H9 (cell line): Measurements from ENCODE around the gene PAQR5. TPM values are rescaled to one million over a fixed set of nuclear protein-coding genes. Genes with fewer than 3 reads are reported as not detected.

Source experiments
- DNase-seq: peaks from one replicate; pipeline ENCODE4 v3.0.0-alpha.2; 2017
- H2AFZ ChIP-seq: one replicate; pipeline ENCODE4 v1.6.1; 2013; ENCODE audit warnings: mild to moderate bottlenecking, low read length, control low read depth, moderate library complexity
- H2AK5ac ChIP-seq: 2 replicates; pipeline ENCODE4 v1.6.1; 2013; ENCODE audit warnings: low read length, control low read depth, mixed read lengths; ENCODE audit not compliant: insufficient read length
- H2BK120ac ChIP-seq: one replicate; pipeline ENCODE4 v1.6.1; 2013; ENCODE audit warnings: low read depth, mild to moderate bottlenecking, low read length, control low read depth, inconsistent platforms; ENCODE audit not compliant: poor library complexity, severe bottlenecking
- H2BK12ac ChIP-seq: 2 replicates; pipeline ENCODE4 v1.6.1; 2013; ENCODE audit warnings: low read length, control low read depth, mixed read lengths, low read depth; ENCODE audit not compliant: insufficient read length
- H2BK15ac ChIP-seq: 2 replicates; pipeline ENCODE4 v1.6.1; 2013; ENCODE audit warnings: low read depth, low read length, control low read depth
- H2BK20ac ChIP-seq: one replicate; pipeline ENCODE4 v1.6.1; 2013; ENCODE audit warnings: low read depth, mild to moderate bottlenecking, low read length, control low read depth, inconsistent platforms; ENCODE audit not compliant: poor library complexity, severe bottlenecking
- H2BK5ac ChIP-seq: 2 replicates; pipeline ENCODE4 v1.6.1; 2013; ENCODE audit warnings: low read length, control low read depth, mixed read lengths; ENCODE audit not compliant: insufficient read length
- H3K14ac ChIP-seq: 2 replicates; pipeline ENCODE4 v1.6.1; 2013; ENCODE audit warnings: low read length, control low read depth; ENCODE audit not compliant: insufficient read depth
- H3K18ac ChIP-seq: 2 replicates; pipeline ENCODE4 v1.6.1; 2013; ENCODE audit warnings: low read depth, mild to moderate bottlenecking, mixed read lengths, low read length, control low read depth; ENCODE audit not compliant: insufficient read length
- H3K23ac ChIP-seq: 2 replicates; pipeline ENCODE4 v1.6.1; 2013; ENCODE audit warnings: low read length, control low read depth, mixed read lengths, low read depth; ENCODE audit not compliant: insufficient read length
- H3K23me2 ChIP-seq: 2 replicates; pipeline ENCODE4 v1.6.1; 2013; ENCODE audit warnings: low read depth, mild to moderate bottlenecking, mixed read lengths, low read length, control low read depth; ENCODE audit not compliant: insufficient read length, poor library complexity, severe bottlenecking
- H3K27ac ChIP-seq: 2 replicates; pipeline ENCODE4 v1.5.1; 2013; ENCODE audit warnings: low read length, control low read depth, mixed read lengths, low read depth; ENCODE audit not compliant: insufficient read length
- H3K27me3 ChIP-seq: 2 replicates; pipeline ENCODE4 v1.6.1; 2013; ENCODE audit warnings: low read length, control low read depth, inconsistent platforms; ENCODE audit not compliant: insufficient read depth
- H3K4ac ChIP-seq: 2 replicates; pipeline ENCODE4 v1.6.1; 2013; ENCODE audit warnings: low read depth, mild to moderate bottlenecking, control low read depth, inconsistent platforms, low read length, moderate library complexity
- H3K4me1 ChIP-seq: 2 replicates; pipeline ENCODE4 v1.6.1; 2013; ENCODE audit warnings: low read length, control low read depth, inconsistent platforms; ENCODE audit not compliant: insufficient read depth
- H3K4me2 ChIP-seq: 2 replicates; pipeline ENCODE4 v1.6.1; 2013; ENCODE audit warnings: low read length, control low read depth, mixed read lengths; ENCODE audit not compliant: insufficient read length, insufficient read depth
- H3K56ac ChIP-seq: 2 replicates; pipeline ENCODE4 v1.6.1; 2013; ENCODE audit warnings: low read depth, mild to moderate bottlenecking, mixed read lengths, low read length, control low read depth; ENCODE audit not compliant: insufficient read length
- H3K79me1 ChIP-seq: 2 replicates; pipeline ENCODE4 v1.6.1; 2013; ENCODE audit warnings: low read depth, mild to moderate bottlenecking, moderate library complexity, low read length, control low read depth, inconsistent platforms; ENCODE audit not compliant: insufficient read depth, poor library complexity, severe bottlenecking
- H3K79me2 ChIP-seq: 2 replicates; pipeline ENCODE4 v1.6.1; 2013; ENCODE audit warnings: low read length, control low read depth, inconsistent platforms; ENCODE audit not compliant: insufficient read depth
- H3K9ac ChIP-seq: 2 replicates; pipeline ENCODE4 v1.6.1; 2013; ENCODE audit warnings: low read length, control low read depth, mixed read lengths; ENCODE audit not compliant: insufficient read length; ENCODE audit errors: extremely low read depth
- H3K9me3 ChIP-seq: one replicate; pipeline ENCODE4 v1.6.1; 2013; ENCODE audit warnings: low read depth, low read length, inconsistent platforms; ENCODE audit not compliant: control insufficient read depth
- H3T11ph ChIP-seq: one replicate; pipeline ENCODE4 v1.6.1; 2013; ENCODE audit warnings: mild to moderate bottlenecking, low read length, control low read depth, inconsistent platforms
- H4K20me1 ChIP-seq: one replicate; pipeline ENCODE4 v1.6.1; 2013; ENCODE audit not compliant: control insufficient read depth, insufficient read length, insufficient read depth
- H4K5ac ChIP-seq: 2 replicates; pipeline ENCODE4 v1.6.1; 2013; ENCODE audit warnings: low read depth, mild to moderate bottlenecking, mixed read lengths, low read length, control low read depth; ENCODE audit not compliant: insufficient read length
- H4K8ac ChIP-seq: replicated peaks from 2 replicates; pipeline ENCODE4 v1.6.1; 2013; ENCODE audit warnings: low read length, control low read depth, mixed read lengths, low read depth; ENCODE audit not compliant: insufficient read length
- H4K91ac ChIP-seq: 2 replicates; pipeline ENCODE4 v1.6.1; 2013; ENCODE audit warnings: low read depth, mild to moderate bottlenecking, moderate library complexity, mixed read lengths, low read length, control low read depth; ENCODE audit not compliant: insufficient read length
- H3K27ac Mint-ChIP-seq, 3 experiments: 2 replicates in 2 of 3; 3 replicates in 1 of 3; pipeline ENCODE4 v1.8.0; 2020 to 2021; ENCODE audit warnings: mixed read lengths in 3 of 3, mild to moderate bottlenecking in 1 of 3, moderate library complexity in 1 of 3
- H3K27me3 Mint-ChIP-seq: 2 replicates; pipeline ENCODE4 v1.8.0; 2021; ENCODE audit warnings: low read depth, mild to moderate bottlenecking, moderate library complexity, mixed read lengths
- H3K36me3 Mint-ChIP-seq, 3 experiments: 2 replicates in 2 of 3; 3 replicates in 1 of 3; pipeline ENCODE4 v1.8.0; 2020 to 2021; ENCODE audit warnings: low read depth in 3 of 3, mixed read lengths in 3 of 3; ENCODE audit not compliant: insufficient read depth in 1 of 3
- H3K4me1 Mint-ChIP-seq, 2 experiments: 2 replicates each; pipeline ENCODE4 v1.8.0; 2020; ENCODE audit warnings: mixed read lengths in 2 of 2
- H3K4me3 Mint-ChIP-seq, 2 experiments: 2 replicates in 1 of 2; 3 replicates in 1 of 2; pipeline ENCODE4 v1.8.0; 2020 to 2021; ENCODE audit warnings: mild to moderate bottlenecking in 2 of 2, mixed read lengths in 2 of 2, moderate library complexity in 1 of 2
- H3K9me3 Mint-ChIP-seq, 2 experiments: 2 replicates in 1 of 2; 3 replicates in 1 of 2; pipeline ENCODE4 v1.8.0; 2020; ENCODE audit warnings: mild to moderate bottlenecking in 2 of 2, mixed read lengths in 2 of 2, moderate library complexity in 1 of 2
- WGBS: extraction: QIAGEN DNeasy Blood & Tissue Kit; methylation state at CpG from one replicate; pipeline ENCODE4 v1.1.7; 2013; ENCODE audit warnings: missing lambda C conversion rate, low lambda C conversion rate, mixed read lengths; ENCODE audit not compliant: insufficient read length; ENCODE audit errors: extremely low coverage; 5-methylcytosine and 5-hydroxymethylcytosine counted together
- total RNA-seq: library from RNA; stranded (reverse); gene quantifications from 2 replicates; pipeline ENCODE4 v1.2.1, GENCODE V29; 2021
- TF ChIP-seq, protein P1 (sequence below): fragments of 200-600 bp; sonication (generic); conservative IDR thresholded peaks from 3 replicates; pipeline ENCODE4 v1.8.0; 2021; ENCODE audit warnings: antibody characterized with exemption, mild to moderate bottlenecking

Gene PAQR5
- total RNA-seq, 1 experiment from 2014 or later: 1.6 TPM

DNA sequence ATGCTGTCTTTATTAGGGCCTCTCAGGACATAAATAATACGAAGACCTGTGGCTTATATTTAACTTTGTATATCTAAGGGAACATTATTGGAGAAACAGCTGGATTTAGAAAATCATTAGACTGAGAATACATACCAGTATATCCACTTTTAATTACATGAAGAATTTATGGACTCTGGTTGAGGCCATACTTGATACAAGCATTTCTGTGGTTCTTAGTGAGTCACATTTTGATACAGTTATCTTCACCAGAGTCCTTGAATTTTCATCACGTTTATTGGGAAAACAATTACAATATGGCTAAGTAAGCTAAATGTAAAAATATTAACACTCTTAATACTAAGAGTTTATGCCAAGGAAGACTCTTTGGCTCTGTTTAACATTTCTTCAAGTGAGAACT is 125.3 kb downstream of the PAQR5 start:
- Mint-ChIP-seq H3K27ac (no peak overlapping the region), H3K27me3 (no peaks in the 10 kb centered on the region), H3K36me3 (peaks cover 51 to 86% (median 79%) of the 10 kb centered on the region in 3 experiments), H3K9me3 (no peaks in the 10 kb centered on the region), H3K4me1 (no peaks in the 10 kb centered on the region), H3K4me3 (no peak overlapping the region)
- TF ChIP-seq, protein P1, sequence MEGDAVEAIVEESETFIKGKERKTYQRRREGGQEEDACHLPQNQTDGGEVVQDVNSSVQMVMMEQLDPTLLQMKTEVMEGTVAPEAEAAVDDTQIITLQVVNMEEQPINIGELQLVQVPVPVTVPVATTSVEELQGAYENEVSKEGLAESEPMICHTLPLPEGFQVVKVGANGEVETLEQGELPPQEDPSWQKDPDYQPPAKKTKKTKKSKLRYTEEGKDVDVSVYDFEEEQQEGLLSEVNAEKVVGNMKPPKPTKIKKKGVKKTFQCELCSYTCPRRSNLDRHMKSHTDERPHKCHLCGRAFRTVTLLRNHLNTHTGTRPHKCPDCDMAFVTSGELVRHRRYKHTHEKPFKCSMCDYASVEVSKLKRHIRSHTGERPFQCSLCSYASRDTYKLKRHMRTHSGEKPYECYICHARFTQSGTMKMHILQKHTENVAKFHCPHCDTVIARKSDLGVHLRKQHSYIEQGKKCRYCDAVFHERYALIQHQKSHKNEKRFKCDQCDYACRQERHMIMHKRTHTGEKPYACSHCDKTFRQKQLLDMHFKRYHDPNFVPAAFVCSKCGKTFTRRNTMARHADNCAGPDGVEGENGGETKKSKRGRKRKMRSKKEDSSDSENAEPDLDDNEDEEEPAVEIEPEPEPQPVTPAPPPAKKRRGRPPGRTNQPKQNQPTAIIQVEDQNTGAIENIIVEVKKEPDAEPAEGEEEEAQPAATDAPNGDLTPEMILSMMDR: no peak
- no peak overlapping the region for H4K91ac ChIP-seq
- no CpG with 5 or more reads among the region's 2 CpGs for WGBS
- no peak overlapping the region for H2BK5ac ChIP-seq
- no peak overlapping the region for H2BK20ac ChIP-seq
- H4K8ac ChIP-seq: no peak overlapping the region
- H2BK120ac ChIP-seq: no peak overlapping the region
- H3T11ph ChIP-seq: no peak overlapping the region
- H3K79me1 ChIP-seq: no peaks in the 10 kb centered on the region
- no peaks in the 10 kb centered on the region for H3K9me3 ChIP-seq
- no peak overlapping the region for H3K56ac ChIP-seq
- no peaks in the 10 kb centered on the region for H4K20me1 ChIP-seq
- no peak overlapping the region for H3K14ac ChIP-seq
- H3K27me3 ChIP-seq: no peaks in the 10 kb centered on the region
- no peak overlapping the region for H3K4ac ChIP-seq
- no peak overlapping the region for H3K4me2 ChIP-seq
- H2AFZ ChIP-seq: no peak overlapping the region
- H3K27ac ChIP-seq: no peak overlapping the region
- H4K5ac ChIP-seq: no peak overlapping the region
- H3K23me2 ChIP-seq: no peaks in the 10 kb centered on the region
- no peak overlapping the region for H2BK12ac ChIP-seq
- H2AK5ac ChIP-seq: no peak overlapping the region
- H3K23ac ChIP-seq: no peak overlapping the region
- H2BK15ac ChIP-seq: no peak overlapping the region
- H3K79me2 ChIP-seq: no peaks in the 10 kb centered on the region
- no peak overlapping the region for H3K9ac ChIP-seq
- no peaks in the 10 kb centered on the region for H3K4me1 ChIP-seq
- DNase-seq: no peak
- H3K18ac ChIP-seq: no peak overlapping the region
